CD1c-positive myeloid dendritic cell (primary cell): ENCODE results near the gene NIFK.
"Not testable (repeated sequence)": the region's sequence is repeated elsewhere in the genome, so short reads cannot be mapped to it uniquely, and the experiment has no call there.

Experiments
- DNase-seq: peaks from one replicate; pipeline ENCODE4 v3.0.0-alpha.2; 2016; ENCODE audit errors: extremely low spot score

NIFK gene

GRCh38 chr2:121734544-121734943, 2.1 kb downstream of the NIFK start:
- DNase-seq, result not testable (repeated sequence)

GRCh38 chr2:121731366-121731765, 5.3 kb downstream of the NIFK start:
- no peak for DNase-seq

GRCh38 chr2:121727950-121728349, 8.7 kb downstream of the NIFK start:
- no peak for DNase-seq

GRCh38 chr2:121727332-121727731, 9.3 kb downstream of the NIFK start:
- no peak for DNase-seq

GRCh38 chr2:121723316-121723715, 13.4 kb downstream of the NIFK start:
- DNase-seq, result no peak

- peak; percentile 10 for DNase-seq
Observed at GRCh38 chr2:121722479-121722878, 14.2 kb downstream of the NIFK start.

DNA sequence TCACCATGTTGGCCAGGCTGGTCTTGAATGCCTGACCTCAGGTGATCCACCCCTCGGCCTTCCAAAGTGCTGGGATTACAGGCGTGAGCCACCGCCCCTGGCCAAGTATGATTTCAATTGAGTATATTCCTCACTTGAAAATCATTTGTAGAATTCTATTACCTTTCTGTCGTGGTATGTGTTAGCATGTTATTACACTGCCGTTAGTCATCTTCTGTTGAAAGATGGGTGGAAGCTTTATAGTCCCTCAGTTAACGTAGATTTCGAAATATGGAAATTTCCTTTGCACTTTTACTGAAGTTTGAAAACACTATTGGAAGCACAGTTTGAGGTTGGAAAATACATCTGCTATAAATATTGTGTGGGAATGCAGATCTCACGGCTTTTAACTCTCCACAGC, 14.7 kb downstream of the NIFK start:
- peak; percentile 13 for DNase-seq

- DNase-seq, result no peak
Observed at GRCh38 chr2:121717529-121717928, 19.1 kb downstream of the NIFK start.

DNA sequence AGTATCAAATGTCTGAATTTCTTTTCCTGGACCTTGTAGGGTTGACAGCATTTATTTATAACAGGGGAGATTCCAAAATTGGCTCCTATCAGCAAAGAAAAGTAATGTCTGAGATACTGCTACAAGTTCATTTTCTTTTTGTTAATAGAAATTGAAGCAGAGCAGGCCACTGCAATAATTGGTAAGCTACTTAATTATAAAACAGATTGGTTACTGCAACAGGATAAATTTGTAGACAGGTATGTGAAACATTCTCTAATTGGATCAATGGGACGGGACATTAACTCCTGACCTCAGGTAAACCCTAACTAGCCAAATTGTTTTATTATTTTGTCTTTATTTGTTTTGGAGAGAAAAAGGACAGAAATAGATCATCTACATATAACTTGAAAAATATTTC, 20.5 kb downstream of the NIFK start:
- no peak for DNase-seq

DNA sequence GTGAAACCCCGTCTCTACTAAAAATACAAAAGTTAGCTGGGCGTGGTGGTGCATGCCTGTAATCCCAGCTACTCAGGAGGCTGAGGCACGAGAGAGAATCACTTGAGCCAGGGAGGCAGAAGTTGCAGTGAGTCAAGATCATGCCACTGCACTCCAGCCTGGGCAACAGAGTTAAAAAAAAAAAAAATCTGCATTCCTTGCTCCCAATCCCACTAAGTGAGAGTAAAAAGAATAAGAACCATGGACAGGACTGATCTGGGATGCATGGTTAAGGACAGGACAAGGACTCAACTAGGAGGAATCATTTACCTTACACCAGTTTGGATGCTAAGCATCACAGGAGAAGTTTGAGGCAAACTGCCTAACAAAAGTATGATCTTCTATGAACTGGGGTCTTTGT, 25.2 kb downstream of the NIFK start:
- DNase-seq, result not testable (repeated sequence)

DNA sequence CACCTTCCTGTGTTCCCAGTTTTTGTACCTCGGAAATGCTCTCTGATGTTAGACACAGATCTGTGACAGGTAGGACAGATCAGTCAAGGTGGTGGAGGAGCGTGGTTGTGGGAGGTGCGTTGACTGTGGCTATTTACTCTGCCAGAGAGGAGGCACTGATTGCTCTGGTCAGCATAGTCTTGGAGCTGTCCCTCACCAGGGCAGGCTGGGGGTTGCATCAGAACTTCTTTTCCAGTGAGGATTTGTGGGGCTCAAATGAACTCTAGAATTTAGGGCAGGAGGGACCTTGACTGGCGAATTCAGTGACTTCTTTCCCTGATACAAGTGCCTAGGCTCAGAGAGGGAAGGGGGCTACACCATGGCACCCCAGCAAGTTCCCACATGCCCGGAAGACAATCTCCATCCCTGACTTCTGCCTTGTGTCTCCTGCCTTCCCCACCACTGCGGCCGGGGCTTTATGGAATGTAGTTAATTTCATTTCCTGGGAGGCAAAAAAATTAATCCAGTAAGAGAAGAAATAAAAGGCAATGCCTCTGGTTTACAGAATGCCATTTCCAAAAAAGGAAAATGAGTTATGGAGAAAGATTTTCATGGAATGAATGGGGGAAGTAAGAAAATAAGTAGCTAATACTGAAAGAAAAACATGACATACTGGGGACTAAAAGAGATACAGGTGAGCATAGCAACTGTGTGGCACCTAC, 26.1 kb downstream of the NIFK start:
- no peak for DNase-seq

DNA sequence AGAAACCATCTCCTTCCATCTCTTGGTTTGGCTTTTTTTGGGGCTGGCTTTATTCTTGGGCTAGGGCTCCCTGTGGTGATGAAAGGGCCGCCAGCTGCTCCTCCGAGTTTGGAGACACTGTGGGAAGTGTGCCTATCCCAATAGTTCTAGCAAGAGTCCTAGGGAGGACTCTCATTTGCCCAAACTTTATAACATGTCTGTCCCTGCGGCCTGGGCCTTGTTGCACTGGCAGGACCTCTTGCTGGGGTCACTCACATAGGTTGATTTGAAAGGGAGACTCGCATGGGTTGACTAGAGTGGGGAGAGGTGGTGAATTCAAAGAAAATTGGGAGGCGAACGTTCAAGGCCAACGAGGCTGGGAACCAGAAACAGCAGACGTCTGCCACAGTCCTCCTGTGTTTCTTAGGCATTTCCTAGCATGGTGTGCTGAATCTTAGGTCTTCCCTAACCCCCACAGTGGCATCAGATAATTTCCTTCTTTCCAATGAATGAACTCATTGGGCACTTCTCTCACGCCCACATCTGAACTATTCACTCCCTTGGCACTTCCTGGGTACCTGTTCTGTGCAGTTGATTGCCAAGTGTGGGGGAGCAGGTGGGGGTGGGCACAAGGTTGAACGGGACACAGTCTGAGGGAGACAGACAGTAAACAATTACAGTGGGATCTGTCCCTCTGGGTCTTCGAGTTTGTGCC, 26.8 kb downstream of the NIFK start:
- DNase-seq, result no peak

DNA sequence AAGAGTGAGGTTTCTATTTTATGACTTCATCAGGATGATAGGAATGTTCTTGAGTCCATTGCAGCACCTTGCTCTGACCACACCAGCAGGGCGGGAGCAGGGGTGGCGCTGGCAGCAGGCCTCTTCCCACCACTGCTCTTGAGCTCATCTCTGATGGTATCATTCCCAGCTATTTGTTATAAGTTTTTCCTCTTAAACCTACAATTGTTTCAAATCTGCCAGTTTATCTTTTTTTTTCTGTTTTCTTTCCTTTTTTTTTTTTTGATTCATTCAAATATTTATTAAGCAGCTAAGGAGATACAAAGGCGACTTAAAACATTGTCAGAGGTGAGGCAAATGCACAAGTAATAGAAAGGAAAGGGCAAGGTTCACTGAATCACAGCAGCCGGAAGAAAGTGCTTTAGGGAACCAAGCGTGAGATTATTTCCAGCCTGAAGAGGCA, 28.7 kb downstream of the NIFK start:
- DNase-seq, result no peak

DNA sequence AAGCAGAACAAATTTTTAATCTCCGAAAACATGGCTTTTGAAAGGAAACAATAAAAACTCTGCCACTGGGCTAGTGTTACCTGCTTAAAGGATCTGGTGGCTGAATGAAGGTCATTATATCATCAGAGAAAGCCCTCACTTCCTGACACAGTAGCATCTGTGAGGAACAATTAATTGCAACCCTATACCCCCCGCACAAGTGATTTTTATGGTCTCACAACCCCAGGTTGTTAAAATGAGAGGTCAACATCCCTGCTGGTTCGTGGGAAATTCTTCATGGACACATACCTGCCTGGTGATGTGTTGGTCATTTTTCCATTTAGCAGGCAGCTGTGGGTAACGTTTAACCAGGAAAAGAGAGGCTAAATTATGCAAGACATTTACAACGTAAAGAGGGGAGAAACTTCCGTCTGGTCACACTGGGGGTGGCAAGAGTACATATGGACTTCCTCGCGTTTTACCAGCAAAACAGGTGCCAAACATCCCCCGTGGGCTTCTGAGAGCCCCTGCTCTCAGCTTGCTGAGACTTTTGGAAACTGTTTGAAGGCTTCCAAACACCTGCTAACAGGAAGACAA, 29.2 kb downstream of the NIFK start:
- DNase-seq, result no peak

- DNase-seq, result no peak
Observed at GRCh38 chr2:121705958-121706357, 30.7 kb downstream of the NIFK start.

GRCh38 chr2:121705390-121705789, 31.3 kb downstream of the NIFK start:
- DNase-seq, result no peak

DNA sequence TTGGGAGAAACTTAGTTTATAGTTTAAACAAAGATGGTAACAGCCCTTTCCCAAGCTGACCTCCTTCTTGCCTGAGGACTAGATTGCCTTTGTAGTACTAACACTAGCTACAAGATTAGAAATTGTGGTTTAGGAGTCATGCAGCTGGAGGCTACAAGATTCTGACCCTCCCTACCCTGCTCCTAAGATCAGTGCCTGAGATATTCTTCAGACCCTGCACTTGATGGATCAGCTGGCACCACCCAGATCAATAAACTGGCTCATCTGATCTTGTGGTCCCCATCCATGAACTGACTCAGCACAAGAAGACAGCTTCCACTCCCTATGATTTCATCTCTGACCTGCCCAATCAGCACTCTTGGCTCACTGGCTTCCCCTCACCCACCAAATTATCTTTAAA, 34.9 kb downstream of the NIFK start:
- not testable (repeated sequence) for DNase-seq

DNA sequence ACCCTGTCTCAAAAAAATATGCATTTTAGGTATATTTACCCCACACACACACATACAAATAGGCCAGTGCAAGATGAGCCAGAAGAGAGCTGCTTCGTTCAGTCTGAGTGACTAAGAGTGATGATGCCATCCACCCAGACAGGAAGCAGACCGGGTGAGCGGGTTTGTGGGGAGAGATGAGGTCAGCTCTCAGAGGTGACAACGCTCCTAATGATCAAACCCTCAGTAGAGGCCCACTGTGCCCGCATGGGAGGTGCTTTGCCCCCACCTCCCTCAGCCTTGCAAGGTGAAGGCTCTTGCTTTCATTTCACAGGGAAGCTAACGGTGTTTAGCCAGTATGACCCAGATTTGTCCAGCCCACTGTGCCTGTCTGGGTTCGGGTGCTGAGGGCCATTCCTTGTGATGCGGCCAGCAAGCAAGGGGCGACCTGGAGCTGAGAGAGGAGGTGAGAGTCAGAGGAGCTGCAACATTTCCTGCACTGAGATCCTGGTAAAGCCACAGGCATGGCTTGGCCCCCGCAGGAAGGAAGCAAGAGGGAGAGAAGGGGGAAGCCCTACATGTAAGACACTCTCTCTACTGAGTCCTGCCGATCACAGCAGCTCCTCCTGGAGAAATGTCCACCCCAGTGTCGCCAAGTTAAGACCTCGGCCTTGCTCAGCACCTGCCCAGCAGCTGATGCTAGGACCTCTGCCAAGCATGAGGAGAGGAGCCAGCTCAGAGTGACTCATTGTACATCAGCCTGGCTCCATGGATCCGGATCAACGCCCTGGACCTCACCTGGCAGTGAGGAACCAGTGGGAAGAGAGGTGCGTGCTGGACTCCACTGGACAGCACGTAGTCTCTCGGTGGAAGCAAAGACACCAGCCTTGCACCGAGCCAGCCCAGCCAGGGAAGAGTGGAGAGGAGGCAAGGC, 37.0 kb downstream of the NIFK start:
- DNase-seq, result peak; percentile 85

GRCh38 chr2:121698318-121698930, 38.3 kb downstream of the NIFK start:
- DNase-seq, result peak; percentile 6

DNA sequence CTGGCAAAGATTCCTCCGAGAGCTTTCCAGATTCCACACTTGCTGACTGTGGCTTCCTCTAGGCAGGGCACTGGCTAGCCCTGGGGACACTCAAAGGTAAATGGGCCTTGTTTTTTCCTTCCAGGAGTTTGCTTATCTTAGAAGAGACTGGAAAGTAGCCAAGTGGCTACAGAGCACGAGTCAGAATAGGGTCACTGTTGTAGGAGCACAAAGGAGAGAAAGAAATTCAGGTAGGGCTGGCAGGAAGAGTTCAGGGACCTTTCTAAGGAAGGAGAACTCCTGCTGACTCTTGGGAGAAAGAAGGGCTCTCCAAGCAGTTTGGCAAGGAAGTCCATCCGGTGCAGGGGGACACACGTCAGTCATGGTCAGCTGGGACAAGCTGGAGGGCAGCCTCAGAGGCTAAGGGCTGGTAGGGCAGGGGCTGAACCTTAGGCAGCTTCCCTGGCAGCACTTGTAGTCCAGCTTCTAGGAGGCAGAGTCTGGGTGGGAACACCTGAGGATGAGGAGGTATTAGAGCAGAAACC, 39.5 kb downstream of the NIFK start:
- DNase-seq, result no peak

- DNase-seq, result no peak
Observed at GRCh38 chr2:121696410-121696930, 40.2 kb downstream of the NIFK start.
